Endothelial cell of umbilical vein (primary cell): ENCODE measurements around the gene SART3. TPM values are rescaled to one million over a fixed set of nuclear protein-coding genes. Genes with fewer than 3 reads are reported as not detected.

Experiments used
- BruUV-seq: library from RNA; stranded (reverse); fragments of 400-500 nt; replicated peaks from 2 replicates; lab custom pipeline; 2021; lab: Mats Ljungman, UMichigan
- CTCF ChIA-PET: fragments of 300-600, 350-600 bp; sonication (Branson Sonifier 250); formaldehyde crosslinking; loops from one replicate; lab custom pipeline; 2021; ENCODE audit warnings: antibody characterized with exemption, inconsistent platforms; lab: Charles Lee
- POLR2A ChIA-PET: fragments of 300-600, 350-600 bp; sonication (Branson Sonifier 250); formaldehyde crosslinking; loops from one replicate; lab custom pipeline; 2021; ENCODE audit warnings: antibody characterized with exemption, inconsistent platforms; lab: Charles Lee
- DNase-seq: peaks from one replicate; pipeline ENCODE4 v3.0.0-alpha.2; 2011; ENCODE audit warnings: low read depth, low spot score
- FAIRE-seq: peaks from 2 replicates; lab custom pipeline; 2011; peaks lifted over from hg19 to GRCh38; lab: Jason Lieb, UNC
- H2AFZ ChIP-seq: 2 replicates; pipeline ENCODE4 v1.6.0; 2012; ENCODE audit warnings: low read depth, low read length, control low read depth, inconsistent platforms
- H3K27ac ChIP-seq: 2 replicates; pipeline ENCODE4 v1.5.1; 2011; ENCODE audit warnings: low read depth, mild to moderate bottlenecking, control low read depth, low read length, moderate library complexity; ENCODE audit not compliant: insufficient read depth
- H3K27me3 ChIP-seq, 2 experiments: 2 replicates each; pipeline versions ENCODE4 v1.6.0 to v1.6.1; 2011; ENCODE audit warnings: low read length in 2 of 2, mixed read lengths in 1 of 2; ENCODE audit not compliant: control insufficient read depth in 2 of 2, insufficient read depth in 2 of 2
- H3K36me3 ChIP-seq, 2 experiments: 2 replicates in 1 of 2; 3 replicates in 1 of 2; pipeline ENCODE4 v1.5.1; 2011; ENCODE audit warnings: low read length in 2 of 2, mild to moderate bottlenecking in 1 of 2, moderate library complexity in 1 of 2; ENCODE audit not compliant: control insufficient read depth in 2 of 2, insufficient read depth in 2 of 2; ENCODE audit errors: extremely low read depth in 1 of 2
- H3K4me1 ChIP-seq: 3 replicates; pipeline ENCODE4 v1.5.1; 2011; ENCODE audit warnings: mild to moderate bottlenecking, low read length; ENCODE audit not compliant: control insufficient read depth, insufficient read depth; ENCODE audit errors: extremely low read depth
- H3K4me2 ChIP-seq: 2 replicates; pipeline ENCODE4 v1.6.1; 2011; ENCODE audit warnings: low read length, control low read depth, mixed read lengths; ENCODE audit not compliant: insufficient read depth
- H3K4me3 ChIP-seq, 3 experiments: fragments of 200-600 bp in 1 of 3; sonication (generic), shearing (Covaris generic) in 1 of 3; replicated peaks in 1 of 3; 2 replicates each; pipeline ENCODE4 v1.5.1; 2011 to 2016; ENCODE audit warnings: control low read depth in 3 of 3, low read length in 3 of 3, mild to moderate bottlenecking in 2 of 3, inconsistent platforms in 1 of 3, low read depth in 1 of 3, moderate library complexity in 1 of 3; ENCODE audit not compliant: insufficient read depth in 1 of 3
- H3K79me2 ChIP-seq: 2 replicates; pipeline ENCODE4 v1.6.0; 2012; ENCODE audit warnings: low read length, inconsistent platforms; ENCODE audit not compliant: control insufficient read depth, insufficient read depth
- H3K9ac ChIP-seq: replicated peaks from 2 replicates; pipeline ENCODE3; 2011; ENCODE audit warnings: low read length, control low read depth; ENCODE audit not compliant: insufficient read depth; ENCODE audit errors: extremely low read depth
- H3K9me1 ChIP-seq: replicated peaks from 3 replicates; pipeline ENCODE4 v1.6.0; 2011; ENCODE audit warnings: mild to moderate bottlenecking, low read length; ENCODE audit not compliant: control insufficient read depth, insufficient read depth; ENCODE audit errors: extremely low read depth
- H3K9me3 ChIP-seq: replicated peaks from 2 replicates; pipeline ENCODE4 v1.5.1; 2012; ENCODE audit warnings: low read length, inconsistent platforms; ENCODE audit not compliant: control insufficient read depth, insufficient read depth
- H4K20me1 ChIP-seq: replicated peaks from 2 replicates; pipeline ENCODE3; 2011; ENCODE audit warnings: mild to moderate bottlenecking, low read length; ENCODE audit not compliant: control insufficient read depth, insufficient read depth; ENCODE audit errors: extremely low read depth
- EZH2 ChIP-seq: IDR thresholded peaks from 2 replicates; pipeline ENCODE4 v1.6.1; 2012; ENCODE audit warnings: borderline replicate concordance, low read depth, mild to moderate bottlenecking, moderate library complexity, low read length, inconsistent platforms; ENCODE audit not compliant: severe bottlenecking
- FOS ChIP-seq: IDR thresholded peaks from 2 replicates; pipeline ENCODE4 v1.6.1; 2011; ENCODE audit warnings: mild to moderate bottlenecking, low read length, moderate library complexity, borderline replicate concordance; ENCODE audit not compliant: insufficient read depth
- GATA2 ChIP-seq: IDR thresholded peaks from 2 replicates; pipeline ENCODE4 v1.7.0; 2011; ENCODE audit warnings: low read depth, mild to moderate bottlenecking, moderate library complexity, mixed read lengths, low read length; ENCODE audit not compliant: insufficient read length, insufficient read depth
- JUN ChIP-seq: IDR thresholded peaks from 2 replicates; pipeline ENCODE4 v1.6.1; 2011; ENCODE audit warnings: borderline replicate concordance, low read depth; ENCODE audit not compliant: insufficient read length, insufficient read depth
- MYC ChIP-seq: IDR thresholded peaks from one replicate; pipeline ENCODE4 v1.6.1; 2011; ENCODE audit warnings: mild to moderate bottlenecking, low read depth, low read length
- POLR2A ChIP-seq: IDR thresholded peaks from 2 replicates; pipeline ENCODE4 v1.6.1; 2012; ENCODE audit warnings: low read depth, mild to moderate bottlenecking, control low read depth, low read length
- POLR2AphosphoS5 ChIP-seq: IDR thresholded peaks from 2 replicates; pipeline ENCODE4 v1.6.1; 2012; ENCODE audit warnings: low read depth, mild to moderate bottlenecking, control low read depth, low read length, moderate library complexity; ENCODE audit not compliant: insufficient read depth
- dilution Hi-C: fragments of 300-500 bp; cut with MboI; formaldehyde crosslinking; loops from one replicate; pipeline ENCODE4 v1.15.0; 2019; ENCODE audit warnings: low sequenced_read_pairs; ENCODE audit not compliant: extremely low pct_ligation_motif_present
- intact Hi-C: fragments of 100-400 bp; cut with micrococcal nuclease; formaldehyde crosslinking; loops from one replicate; pipeline ENCODE4 v1.10.0; 2022
- polyA plus RNA-seq, 4 experiments: library from polyadenylated mRNA; depleted of rRNA in 3 of 4; stranded (reverse) in 3 of 4; unstranded in 1 of 4; fragments of >200 nt; gene quantifications; 2 replicates each; pipeline versions ENCODE4 v1.2.1 to v1.2.3, GENCODE V29; 2011 to 2012; ENCODE audit warnings: missing spikeins in 1 of 4
- total RNA-seq: library from RNA; stranded (reverse); gene quantifications from 2 replicates; pipeline ENCODE4 v1.2.3, GENCODE V29; 2021
- TF ChIP-seq, protein P1 (sequence below), 2 donors: IDR thresholded peaks; 1 replicate in 1 of 2; 2 replicates in 1 of 2; pipeline ENCODE4 v1.5.1; 2011; ENCODE audit warnings: low read length in 2 of 2, mild to moderate bottlenecking in 2 of 2, moderate library complexity in 2 of 2, control low read depth in 1 of 2, inconsistent platforms in 1 of 2, low read depth in 1 of 2; ENCODE audit not compliant: insufficient read depth in 1 of 2; ENCODE audit errors: extremely low read depth in 1 of 2
- TF ChIP-seq, protein P2 (sequence below): IDR thresholded peaks from 2 replicates; pipeline ENCODE4 v1.6.1; 2011; ENCODE audit not compliant: insufficient read depth, insufficient read length

The SART3 gene
- total and polyA plus RNA-seq, 2 donors (not counting 3 experiments of a cell fraction or from before 2014, with no cell fraction given) = 13.9 to 50.7 TPM

DNA sequence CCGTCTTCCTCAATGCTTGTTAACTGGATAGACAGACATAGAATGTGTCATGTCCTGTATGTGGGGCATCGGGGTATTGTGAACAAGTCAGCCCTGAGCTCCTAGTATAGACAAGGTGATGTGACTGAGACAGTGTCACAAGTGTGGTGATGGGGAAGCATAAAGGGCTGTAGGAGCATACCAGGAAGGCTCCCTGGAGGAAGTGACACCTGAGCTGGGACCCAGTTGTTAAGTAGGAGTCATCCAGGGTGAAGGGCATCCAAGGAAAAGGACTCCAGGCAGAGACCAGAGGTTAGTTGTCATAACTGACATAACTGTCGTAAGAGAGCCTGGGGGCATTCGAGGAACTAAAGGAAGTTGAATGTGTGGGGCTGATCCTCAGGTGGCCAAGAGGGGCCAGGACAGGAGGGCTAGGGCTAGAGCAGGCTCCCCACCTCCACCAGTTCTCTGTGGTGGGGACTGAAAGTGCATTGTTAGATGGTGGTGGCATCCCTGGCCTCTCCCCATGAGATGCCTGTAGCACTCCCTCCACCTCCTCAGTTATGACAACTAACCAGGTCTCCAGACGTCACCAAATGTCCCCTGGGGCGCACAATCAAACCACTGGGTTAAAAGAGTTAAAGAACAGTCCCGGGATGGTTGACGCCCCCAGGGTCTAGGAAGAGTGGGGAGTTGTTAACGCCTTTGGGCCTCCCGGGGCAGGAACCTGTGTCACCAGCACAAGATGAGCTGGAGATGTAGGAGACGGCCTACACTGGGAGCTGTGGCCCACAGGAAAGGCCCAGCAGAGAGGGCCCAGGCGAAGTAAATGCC, 43.5 kb downstream of the SART3 start:
- FAIRE-seq = no peak
- Histone ChIP-seq H4K20me1 (no peaks in the 10 kb centered on the region), H3K4me2 (no peak overlapping the region), H2AFZ (no peak overlapping the region), H3K4me3 (no peak overlapping the region), H3K4me1 (peaks cover 7% of the 10 kb centered on the region), H3K9ac (no peak overlapping the region), H3K27me3 (no peaks in the 10 kb centered on the region), H3K9me1 (no peaks in the 10 kb centered on the region), H3K9me3 (no peaks in the 10 kb centered on the region), H3K36me3 (peaks cover 10 to 39% of the 10 kb centered on the region in 2 experiments), H3K27ac (no peak overlapping the region), H3K79me2 (no peaks in the 10 kb centered on the region)
- no peak for DNase-seq
- ChIA-PET CTCF (no interaction called here), POLR2A (no interaction called here)
- BruUV-seq = no TSS peak
- dilution Hi-C loops (no loop called here), intact Hi-C loops (loop anchor here (2.0 to 10.0 kb wide), 5 partner anchors 100 to 1423 kb away; partner anchors contain the start of genes CORO1C and CRY1)
- TF ChIP-seq POLR2AphosphoS5 (no peak), GATA2 (no peak), EZH2 (no peak), POLR2A (no peak), MYC (no peak), JUN (no peak), FOS (no peak)
- TF ChIP-seq, protein P1, sequence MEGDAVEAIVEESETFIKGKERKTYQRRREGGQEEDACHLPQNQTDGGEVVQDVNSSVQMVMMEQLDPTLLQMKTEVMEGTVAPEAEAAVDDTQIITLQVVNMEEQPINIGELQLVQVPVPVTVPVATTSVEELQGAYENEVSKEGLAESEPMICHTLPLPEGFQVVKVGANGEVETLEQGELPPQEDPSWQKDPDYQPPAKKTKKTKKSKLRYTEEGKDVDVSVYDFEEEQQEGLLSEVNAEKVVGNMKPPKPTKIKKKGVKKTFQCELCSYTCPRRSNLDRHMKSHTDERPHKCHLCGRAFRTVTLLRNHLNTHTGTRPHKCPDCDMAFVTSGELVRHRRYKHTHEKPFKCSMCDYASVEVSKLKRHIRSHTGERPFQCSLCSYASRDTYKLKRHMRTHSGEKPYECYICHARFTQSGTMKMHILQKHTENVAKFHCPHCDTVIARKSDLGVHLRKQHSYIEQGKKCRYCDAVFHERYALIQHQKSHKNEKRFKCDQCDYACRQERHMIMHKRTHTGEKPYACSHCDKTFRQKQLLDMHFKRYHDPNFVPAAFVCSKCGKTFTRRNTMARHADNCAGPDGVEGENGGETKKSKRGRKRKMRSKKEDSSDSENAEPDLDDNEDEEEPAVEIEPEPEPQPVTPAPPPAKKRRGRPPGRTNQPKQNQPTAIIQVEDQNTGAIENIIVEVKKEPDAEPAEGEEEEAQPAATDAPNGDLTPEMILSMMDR (IDR thresholded peaks at IDR 0.05; ENCODE audit: extremely low read depth in 1 of 2, insufficient read depth in 1 of 2, low read depth in 1 of 2, low read length in 2 of 2) = no peak
- TF ChIP-seq, protein P2, sequence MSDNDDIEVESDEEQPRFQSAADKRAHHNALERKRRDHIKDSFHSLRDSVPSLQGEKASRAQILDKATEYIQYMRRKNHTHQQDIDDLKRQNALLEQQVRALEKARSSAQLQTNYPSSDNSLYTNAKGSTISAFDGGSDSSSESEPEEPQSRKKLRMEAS = no peak
